HG02763 (cell line): ENCODE results near the gene DICER1.

Source experiments
- ATAC-seq: cut with Tn5 transposase; IDR thresholded peaks from one replicate; pipeline ENCODE4 v1.9.1; 2021; ENCODE audit warnings: mild to moderate bottlenecking, moderate library complexity; ENCODE audit not compliant: unreplicated experiment

Gene DICER1

GRCh38 chr14:95062946-95063345, 94.4 kb downstream of the DICER1 start:
- no peak for ATAC-seq

GRCh38 chr14:95062220-95062619, 95.1 kb downstream of the DICER1 start:
- no peak for ATAC-seq

GRCh38 chr14:95061317-95062093, 95.8 kb downstream of the DICER1 start:
- ATAC-seq: no peak

GRCh38 chr14:95059126-95059525, 98.2 kb downstream of the DICER1 start:
- no peak for ATAC-seq

- no peak for ATAC-seq
Measured at GRCh38 chr14:95058491-95058890, 98.8 kb downstream of the DICER1 start.

- no peak for ATAC-seq
Measured at GRCh38 chr14:95057851-95058250, 99.5 kb downstream of the DICER1 start.

GRCh38 chr14:95057147-95057546, 100.2 kb downstream of the DICER1 start:
- ATAC-seq: no peak

GRCh38 chr14:95056476-95056875, 100.9 kb downstream of the DICER1 start:
- ATAC-seq: no peak

GRCh38 chr14:95055318-95055717, 102.0 kb downstream of the DICER1 start:
- ATAC-seq: no peak

GRCh38 chr14:95054346-95055280, 102.7 kb downstream of the DICER1 start:
- no peak for ATAC-seq

- ATAC-seq: no peak
Measured at GRCh38 chr14:95052016-95052585, 105.2 kb downstream of the DICER1 start.

GRCh38 chr14:95049952-95050351, 107.4 kb downstream of the DICER1 start:
- no peak for ATAC-seq

GRCh38 chr14:95048771-95049312, 108.5 kb downstream of the DICER1 start:
- no peak for ATAC-seq

- ATAC-seq: no peak
Measured at GRCh38 chr14:95047754-95048153, 109.6 kb downstream of the DICER1 start.

GRCh38 chr14:95046711-95047681, 110.3 kb downstream of the DICER1 start:
- ATAC-seq: no peak

GRCh38 chr14:95045836-95046430, 111.4 kb downstream of the DICER1 start:
- no peak for ATAC-seq

- no peak for ATAC-seq
Measured at GRCh38 chr14:95045106-95045701, 112.1 kb downstream of the DICER1 start.

GRCh38 chr14:95044463-95045105, 112.7 kb downstream of the DICER1 start:
- no peak for ATAC-seq
